Epithelial cell of proximal tubule (primary cell): ENCODE results near the gene MYOM1. TPM values are rescaled to one million over a fixed set of nuclear protein-coding genes. Genes with fewer than 3 reads are reported as not detected.

Experiments
- DNase-seq: peaks from one replicate; pipeline ENCODE4 v3.0.0-alpha.2; 2011; ENCODE audit warnings: low read depth
- H3K4me3 ChIP-seq: 2 replicates; pipeline ENCODE4 v1.5.1; 2011; ENCODE audit warnings: low read depth, mild to moderate bottlenecking, low read length
- total RNA-seq: library from RNA; depleted of rRNA; stranded (reverse); fragments of >200 nt; gene quantifications from 2 replicates; pipeline ENCODE4 v1.2.3, GENCODE V29; 2015
- TF ChIP-seq, protein P1 (sequence below): conservative IDR thresholded peaks from 2 replicates; pipeline ENCODE4 v1.5.1; 2012; ENCODE audit warnings: low read depth, mild to moderate bottlenecking, low read length

Gene MYOM1
- total RNA-seq, 1 donor from 2014 or later, result 0.12 TPM

DNA sequence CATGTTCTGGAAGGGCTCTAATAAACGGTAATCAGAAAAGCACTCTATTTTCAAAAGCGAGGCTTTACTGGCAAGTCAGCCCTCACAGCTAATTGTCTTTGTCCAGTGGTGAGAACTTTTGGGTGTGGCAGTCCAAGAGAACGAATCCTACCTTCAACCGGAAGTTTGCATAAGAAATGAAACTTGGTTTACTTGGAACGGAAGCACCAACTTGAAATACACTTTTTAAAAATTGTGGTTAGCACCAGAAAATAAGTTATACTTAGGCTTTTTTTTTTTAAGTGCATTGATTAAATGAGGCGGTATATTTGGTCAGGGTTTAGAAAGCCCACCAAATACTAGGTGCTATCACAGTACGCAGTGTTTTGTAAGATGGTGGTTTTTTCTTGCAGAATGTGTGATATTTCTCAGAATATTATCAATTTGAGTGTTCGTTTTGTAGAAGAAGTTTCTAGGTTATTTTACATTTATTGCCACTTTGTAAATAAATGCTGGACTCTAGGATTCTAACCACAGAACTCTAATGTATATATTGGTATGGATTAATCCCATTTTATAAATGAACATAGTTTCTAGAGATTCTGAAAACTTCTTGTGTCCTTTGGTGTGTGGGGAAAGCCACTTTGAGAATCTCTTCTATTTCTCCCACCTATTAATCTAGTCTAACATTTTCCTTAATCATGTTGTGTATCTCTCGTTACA lies 29.0 kb upstream of the MYOM1 start:
- peak overlapping the region; percentile 92 for H3K4me3 ChIP-seq
- DNase-seq, result no peak
- TF ChIP-seq, protein P1, sequence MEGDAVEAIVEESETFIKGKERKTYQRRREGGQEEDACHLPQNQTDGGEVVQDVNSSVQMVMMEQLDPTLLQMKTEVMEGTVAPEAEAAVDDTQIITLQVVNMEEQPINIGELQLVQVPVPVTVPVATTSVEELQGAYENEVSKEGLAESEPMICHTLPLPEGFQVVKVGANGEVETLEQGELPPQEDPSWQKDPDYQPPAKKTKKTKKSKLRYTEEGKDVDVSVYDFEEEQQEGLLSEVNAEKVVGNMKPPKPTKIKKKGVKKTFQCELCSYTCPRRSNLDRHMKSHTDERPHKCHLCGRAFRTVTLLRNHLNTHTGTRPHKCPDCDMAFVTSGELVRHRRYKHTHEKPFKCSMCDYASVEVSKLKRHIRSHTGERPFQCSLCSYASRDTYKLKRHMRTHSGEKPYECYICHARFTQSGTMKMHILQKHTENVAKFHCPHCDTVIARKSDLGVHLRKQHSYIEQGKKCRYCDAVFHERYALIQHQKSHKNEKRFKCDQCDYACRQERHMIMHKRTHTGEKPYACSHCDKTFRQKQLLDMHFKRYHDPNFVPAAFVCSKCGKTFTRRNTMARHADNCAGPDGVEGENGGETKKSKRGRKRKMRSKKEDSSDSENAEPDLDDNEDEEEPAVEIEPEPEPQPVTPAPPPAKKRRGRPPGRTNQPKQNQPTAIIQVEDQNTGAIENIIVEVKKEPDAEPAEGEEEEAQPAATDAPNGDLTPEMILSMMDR, result no peak

DNA sequence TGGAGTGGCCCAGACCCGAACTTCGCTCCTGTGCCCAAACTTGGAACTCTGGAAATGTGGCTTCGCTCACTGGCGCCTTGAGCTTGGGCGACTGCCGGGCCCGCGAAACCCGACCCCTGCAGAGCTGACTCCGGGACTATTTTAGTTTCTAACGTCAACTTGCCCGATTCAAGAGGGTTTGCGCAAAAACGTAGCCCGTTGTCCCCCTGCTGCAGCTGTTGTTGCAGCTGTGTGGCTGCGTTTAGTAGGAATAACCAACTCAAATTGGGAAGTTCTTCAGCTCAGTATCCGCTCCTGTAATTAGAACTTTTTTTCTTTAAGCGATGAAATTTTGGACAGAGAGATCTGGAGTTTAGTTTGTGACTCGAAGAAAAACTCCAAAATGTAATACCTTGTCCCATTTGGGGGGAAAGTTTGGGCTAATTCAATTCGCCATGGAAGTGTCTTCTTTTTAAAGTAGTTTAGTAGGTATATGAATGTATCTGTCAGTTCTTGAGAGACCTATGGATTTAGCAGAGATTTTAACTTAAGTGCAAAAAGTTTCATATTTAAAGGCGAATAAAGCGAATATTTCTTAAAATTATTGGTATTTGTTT lies 28.4 kb upstream of the MYOM1 start:
- TF ChIP-seq, protein P1, result no peak
- DNase-seq, result no peak
- H3K4me3 ChIP-seq, result peak overlapping the region; percentile 92

DNA sequence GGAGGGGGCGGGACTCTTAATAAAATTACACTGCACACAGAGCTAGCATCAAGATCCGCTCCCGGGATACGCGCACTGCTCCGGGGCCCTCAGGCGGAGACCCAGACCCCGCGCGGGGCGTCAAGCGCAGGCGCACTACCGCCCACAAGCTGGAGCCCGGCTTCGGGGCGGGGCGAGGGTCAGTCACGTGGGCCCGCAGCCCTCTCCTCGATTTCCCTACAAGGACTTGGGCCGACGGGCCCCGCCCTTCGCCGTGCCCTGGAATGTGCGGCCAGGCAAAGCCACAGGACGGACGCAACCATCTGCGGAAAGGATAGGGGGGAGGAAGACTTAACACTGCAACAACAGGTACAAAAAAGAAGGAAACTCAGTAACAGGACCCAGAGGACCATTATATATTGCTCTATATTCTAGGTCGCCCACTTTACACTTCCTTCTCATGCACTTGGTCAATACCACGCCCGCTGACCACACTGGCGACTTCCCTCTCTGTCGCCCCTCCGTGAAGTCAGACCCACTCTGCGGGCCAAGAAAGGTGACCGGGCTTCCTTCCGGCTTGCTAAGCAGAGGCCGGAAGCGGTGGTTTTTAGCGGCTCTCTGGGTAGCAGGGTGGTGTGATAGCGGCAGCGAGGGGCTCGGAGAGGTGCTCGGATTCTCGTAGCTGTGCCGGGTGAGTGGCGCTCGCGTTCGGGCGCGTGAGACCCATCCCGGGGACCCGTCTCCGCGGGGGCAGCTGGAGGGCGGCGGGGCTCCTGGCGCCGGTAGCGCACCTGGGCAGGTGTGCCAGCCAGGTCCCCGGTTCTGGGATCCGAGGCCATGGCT lies 27.7 kb upstream of the MYOM1 start, which contains the start of gene MYL12A:
TSS of gene MYL12A (plus strand) at position 562 of the 822 bp plus-strand sequence. CDS start 5,447 bp downstream, outside the sequence.
- DNase-seq, result peak; percentile 94
- peak within 1 kb of the TSS; percentile 92 for H3K4me3 ChIP-seq
- TF ChIP-seq, protein P1, result no peak

DNA sequence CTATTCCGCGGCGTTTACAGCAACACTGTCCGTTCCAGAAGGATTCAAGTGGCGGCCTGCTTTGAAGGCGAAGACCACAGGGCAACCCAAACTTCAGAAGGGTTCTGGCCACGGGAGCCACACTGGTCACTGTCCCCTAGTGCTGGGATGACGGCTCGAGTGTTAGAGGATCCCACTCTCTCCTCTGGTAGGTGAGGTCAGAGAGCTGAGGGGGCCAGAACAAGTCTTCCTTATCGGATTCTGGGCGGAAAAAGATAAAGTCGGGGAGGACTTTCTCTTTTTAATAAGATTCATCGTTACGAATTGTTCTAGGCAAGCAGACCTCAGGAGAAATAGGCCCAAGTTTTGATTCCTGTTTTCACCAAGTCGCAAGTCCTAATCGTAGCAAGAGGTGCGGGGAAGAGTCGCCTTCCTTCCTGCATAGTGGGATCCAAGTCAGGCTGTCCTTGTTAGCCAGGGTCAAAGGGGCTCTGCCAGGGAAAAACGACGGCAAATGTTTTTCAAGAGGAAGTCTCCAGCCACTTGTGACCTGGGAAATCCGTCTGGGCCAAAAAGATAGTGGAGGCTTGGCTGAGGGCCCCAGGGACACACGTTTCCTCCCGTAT lies 27.0 kb upstream of the MYOM1 start:
- no peak for DNase-seq
- TF ChIP-seq, protein P1, result no peak
- H3K4me3 ChIP-seq, result peak overlapping the region; percentile 92

DNA sequence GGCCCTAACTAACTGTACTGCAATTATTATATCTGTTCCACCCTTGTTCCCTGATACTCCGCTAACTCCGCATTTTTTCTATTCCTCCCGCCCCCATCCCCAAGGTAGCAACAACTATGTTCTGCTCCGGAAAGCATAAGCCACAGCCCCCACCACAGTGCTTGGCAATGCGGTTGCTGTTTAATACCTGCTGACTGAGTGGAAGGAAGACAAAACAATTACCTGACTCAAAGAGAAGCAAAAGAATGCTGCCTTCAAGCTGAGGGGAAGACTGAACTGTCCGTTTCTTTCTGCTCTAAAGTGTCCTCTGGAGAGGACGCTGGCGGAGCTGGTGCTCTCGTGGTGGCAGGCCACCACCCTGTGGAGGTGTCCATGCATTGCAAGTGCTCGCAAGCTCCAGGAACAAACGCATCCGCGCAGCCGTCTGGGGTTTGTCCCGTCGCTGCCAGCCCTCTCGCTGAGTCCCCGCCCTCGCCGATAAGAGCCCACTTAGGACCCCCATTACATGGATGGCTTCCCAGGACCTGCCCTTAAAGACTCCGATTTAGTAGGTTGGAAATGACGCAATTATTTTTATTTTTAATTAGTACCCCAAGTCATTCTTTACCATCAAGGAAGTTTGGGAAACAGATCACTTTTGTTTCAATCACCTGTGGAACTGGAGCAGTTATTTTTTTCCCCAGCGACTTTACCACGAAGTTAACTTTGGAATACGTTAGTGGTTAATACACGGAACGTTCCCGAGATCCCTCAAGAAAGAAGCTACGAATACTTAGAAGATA lies 26.3 kb upstream of the MYOM1 start:
- TF ChIP-seq, protein P1, result peak; percentile 92
- no peak for DNase-seq
- peak overlapping the region; percentile 92 for H3K4me3 ChIP-seq

DNA sequence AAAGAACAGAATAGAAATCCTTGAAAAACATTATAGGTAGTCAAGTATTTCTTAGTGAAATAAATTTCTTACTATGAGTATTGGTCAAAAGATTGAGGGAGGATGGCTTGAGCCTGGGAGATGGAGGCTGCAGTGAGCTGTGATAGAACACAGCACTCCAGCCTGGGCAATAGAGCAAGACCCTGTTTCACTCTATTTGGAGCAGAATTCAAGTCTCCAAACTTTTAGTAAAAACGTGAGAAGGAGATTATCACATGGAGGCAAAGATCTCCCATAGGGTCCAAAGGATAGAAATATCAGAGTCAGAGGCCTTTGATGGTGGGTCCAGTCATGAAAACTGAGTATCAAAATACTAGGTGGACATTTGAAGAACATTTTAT lies 25.4 kb upstream of the MYOM1 start:
- TF ChIP-seq, protein P1, result no peak
- DNase-seq, result no peak

More for the DNA sequence above, 25.4 kb upstream of the MYOM1 start:
- H3K4me3 ChIP-seq, result peak overlapping the region; percentile 92
